ENCODE data around the gene CASK.

DNA sequence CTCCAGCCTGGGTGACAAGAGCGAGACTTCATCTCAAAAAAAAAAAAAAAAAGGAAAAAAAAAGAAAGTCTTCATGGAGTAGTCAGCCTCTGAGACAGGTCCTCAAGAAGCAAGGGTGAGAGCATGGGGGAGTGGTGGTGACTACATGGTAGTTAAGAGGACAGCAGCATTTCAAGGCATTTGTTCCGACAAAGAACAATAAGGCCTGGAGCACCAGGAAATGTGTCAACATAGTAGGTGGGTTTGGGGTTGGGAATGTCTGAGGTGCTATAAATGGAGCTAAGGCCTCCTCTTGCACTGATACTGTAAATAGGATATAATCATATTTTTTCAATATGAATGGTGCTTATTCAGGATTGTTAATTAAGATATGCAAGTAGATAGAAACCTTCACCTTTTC is 165.0 kb downstream of the CASK start:
- TF ChIP-seq, protein P1, sequence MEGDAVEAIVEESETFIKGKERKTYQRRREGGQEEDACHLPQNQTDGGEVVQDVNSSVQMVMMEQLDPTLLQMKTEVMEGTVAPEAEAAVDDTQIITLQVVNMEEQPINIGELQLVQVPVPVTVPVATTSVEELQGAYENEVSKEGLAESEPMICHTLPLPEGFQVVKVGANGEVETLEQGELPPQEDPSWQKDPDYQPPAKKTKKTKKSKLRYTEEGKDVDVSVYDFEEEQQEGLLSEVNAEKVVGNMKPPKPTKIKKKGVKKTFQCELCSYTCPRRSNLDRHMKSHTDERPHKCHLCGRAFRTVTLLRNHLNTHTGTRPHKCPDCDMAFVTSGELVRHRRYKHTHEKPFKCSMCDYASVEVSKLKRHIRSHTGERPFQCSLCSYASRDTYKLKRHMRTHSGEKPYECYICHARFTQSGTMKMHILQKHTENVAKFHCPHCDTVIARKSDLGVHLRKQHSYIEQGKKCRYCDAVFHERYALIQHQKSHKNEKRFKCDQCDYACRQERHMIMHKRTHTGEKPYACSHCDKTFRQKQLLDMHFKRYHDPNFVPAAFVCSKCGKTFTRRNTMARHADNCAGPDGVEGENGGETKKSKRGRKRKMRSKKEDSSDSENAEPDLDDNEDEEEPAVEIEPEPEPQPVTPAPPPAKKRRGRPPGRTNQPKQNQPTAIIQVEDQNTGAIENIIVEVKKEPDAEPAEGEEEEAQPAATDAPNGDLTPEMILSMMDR (conservative IDR thresholded peaks at IDR 0.05 in 1 of 2, IDR thresholded peaks at IDR 0.05 in 1 of 2; ENCODE audit: low read depth in 1 of 2, low read length in 2 of 2): no peak
- no peak for TF ChIP-seq EZH2 (IDR thresholded peaks at IDR 0.05; ENCODE audit: low read length, missing control alignments)

Data from fibroblast of lung (primary cell).